Heart left ventricle (tissue), 16 donors: ENCODE results near the gene TSPAN11. TPM values are rescaled to one million over a fixed set of nuclear protein-coding genes. Genes with fewer than 3 reads are reported as not detected.

Experiments
- ATAC-seq, 4 donors: fragments of 200-7000 bp; cut with Tn5 transposase; one replicate each; pipeline ENCODE4 v1.9.1; 2020 to 2022; ENCODE audit warnings: moderate library complexity in 4 of 4, mild to moderate bottlenecking in 3 of 4, moderate number of reproducible peaks in 1 of 4
- DNase-seq, 5 donors: peaks; one replicate each; pipeline ENCODE4 v3.0.0-alpha.2; 2020
- H3K27ac ChIP-seq, 12 donors: fragments of 200-600 bp; sonication (generic) in 4 of 12; one replicate each; pipeline versions ENCODE4 v1.5.0 to v1.8.0; 2016 to 2022; ENCODE audit warnings: mild to moderate bottlenecking in 2 of 12
- H3K27me3 ChIP-seq, 9 donors: fragments of 200-600 bp; sonication (generic) in 2 of 9; one replicate each; pipeline versions ENCODE4 v1.5.1 to v1.8.0; 2016 to 2022; ENCODE audit warnings: mild to moderate bottlenecking in 3 of 9
- H3K36me3 ChIP-seq, 9 donors: fragments of 200-600 bp; sonication (generic) in 2 of 9; one replicate each; pipeline versions ENCODE4 v1.5.0 to v1.8.0; 2018 to 2022; ENCODE audit warnings: mild to moderate bottlenecking in 2 of 9
- H3K4me1 ChIP-seq, 12 donors: fragments of 200-600 bp; sonication (generic) in 4 of 12; one replicate each; pipeline versions ENCODE4 v1.5.0 to v1.8.0; 2016 to 2022; ENCODE audit warnings: mild to moderate bottlenecking in 3 of 12
- H3K4me3 ChIP-seq, 12 donors: fragments of 200-600 bp; sonication (generic) in 4 of 12; one replicate each; pipeline versions ENCODE4 v1.5.0 to v1.8.0; 2017 to 2022; ENCODE audit warnings: mild to moderate bottlenecking in 9 of 12, moderate library complexity in 4 of 12
- H3K9me3 ChIP-seq, 12 donors: fragments of 200-600 bp; sonication (generic) in 4 of 12; one replicate each; pipeline versions ENCODE4 v1.5.0 to v1.8.0; 2016 to 2022; ENCODE audit warnings: mild to moderate bottlenecking in 1 of 12
- POLR2A ChIP-seq, 2 donors: fragments of 450-650 bp; IDR thresholded peaks; one replicate each; pipeline ENCODE4 v1.6.1; 2017; ENCODE audit warnings: antibody characterized with exemption in 2 of 2, mild to moderate bottlenecking in 2 of 2, moderate library complexity in 2 of 2
- WGBS, 4 donors: extraction: QIAGEN DNeasy Blood & Tissue Kit in 2 of 4; methylation state at CpG; one replicate each; pipeline versions ENCODE4 v1.1.5 to v1.1.7; 2013 to 2018; 5-methylcytosine and 5-hydroxymethylcytosine counted together
- intact Hi-C, 10 donors: fragments of 100-400 bp; cut with DNase I; formaldehyde crosslinking; loops; one replicate each; pipeline versions ENCODE4 v1.11.1 to v1.14.2; 2022
- polyA plus RNA-seq, 2 donors: library from polyadenylated mRNA; stranded (reverse); fragments of 200-250 nt; gene quantifications; one replicate each; pipeline ENCODE4 v1.2.3, GENCODE V29; 2013
- total RNA-seq, 9 donors: library from RNA; depleted of rRNA in 2 of 9; stranded (reverse); fragments of >200 nt in 2 of 9; fragmentation: NEBNext Ultra II Directional in 3 of 9; extraction: Animal tissue kit (Norgen Biotek cat#: 25700) in 3 of 9; gene quantifications; one replicate each; pipeline versions ENCODE4 v1.1.0 to v1.2.4, GENCODE V29; 2016 to 2023
- TF ChIP-seq, protein P1 (sequence below), 12 donors: fragments of 200-600 bp; sonication (generic) in 4 of 12; IDR thresholded peaks; one replicate each; pipeline versions ENCODE4 v1.5.0 to v1.8.0; 2018 to 2022; ENCODE audit warnings: antibody characterized with exemption in 12 of 12, mild to moderate bottlenecking in 5 of 12
- donor health status: ischemic (EF 13 %, LVEDD 7.1; RV severe dilation, severe dysfunction).
- donor health status: healthy with polysubstance abuse.
- donor health status: DM: no; HTN: yes; CAD: no.
- donor health status: DM: no; HTN: no; CAD: no.
- donor health status: ischemic (EF 25% LVEDD 6.9; RV normal size, moderate dysfunction).
- donor health status: ischemic (EF 25% LVEDD 5.7; RV mildly dilated, moderate dysfunction).
- donor health status: healthy.
- donor health status: DM: yes; HTN: yes; CAD: no.
- donor health status: ischemic (EF 35%, LVEDD 5.7; RV mildly dilated, moderate dysfunction).
- donor health status: nonischemic (EF 11% LVEDD 7.7; RV severe dilation, severe dysfunction).
- donor health status: DM: yes; HTN: yes; CAD: no.
- donor health status: PGD.
- donor health status: ischemic (EF 29% LVEDD 5.4; RV normal size, mild dysfunction).
- donor health status: nonischemic (EF 23%, LVEDD 6.1; RV moderate dilation, normal function).

The TSPAN11 gene
- total and polyA plus RNA-seq, 11 donors = 0.49 to 4.2 (median 1.9) TPM

DNA sequence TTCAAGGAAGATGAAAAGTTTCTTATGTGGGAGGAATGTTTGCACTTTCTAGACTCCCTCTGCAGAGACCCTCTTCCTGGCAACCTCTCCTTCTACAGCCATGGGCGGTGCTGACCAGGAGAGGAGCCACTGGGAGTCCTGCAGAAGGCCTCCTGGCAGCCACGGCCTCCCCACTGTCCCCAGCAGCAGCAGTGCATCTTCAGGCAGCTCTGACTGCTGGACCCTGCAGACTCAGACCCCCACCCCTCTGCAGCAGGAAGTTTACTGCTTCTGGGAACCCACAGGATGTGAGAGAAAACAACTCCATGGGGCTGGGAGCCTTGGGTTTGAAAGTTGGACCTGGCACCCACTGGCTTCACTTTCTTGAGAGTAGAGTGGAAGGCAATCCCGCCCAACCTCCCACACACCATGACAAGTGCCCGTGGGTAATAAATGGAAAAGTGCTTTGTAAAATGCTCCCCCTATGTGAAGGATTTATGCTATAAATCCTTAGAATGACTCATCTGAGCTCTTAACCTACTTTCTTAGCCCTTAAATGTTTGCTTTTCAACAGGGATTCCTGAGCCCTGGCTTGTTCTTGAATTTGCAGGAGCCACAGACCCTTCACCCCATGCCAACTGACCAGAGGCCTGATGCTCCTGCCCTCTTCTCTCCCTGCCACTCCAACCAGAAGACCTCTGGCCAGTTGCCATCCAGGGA, 109.6 kb downstream of the TSPAN11 start:
- Histone ChIP-seq H3K4me3 (no peak overlapping the region), H3K4me1 (peaks cover 0 to 21% (median 0%) of the 10 kb centered on the region in 12 donors), H3K27ac (no peak overlapping the region), H3K27me3 (no peaks in the 10 kb centered on the region), H3K9me3 (no peaks in the 10 kb centered on the region), H3K36me3 (no peaks in the 10 kb centered on the region)
- WGBS, 4 donors = 75 to 89% (median 82%) methylated on average over 4 of the region's 4 CpGs
- intact Hi-C loops = loop anchor here in 1 of 10 donors (5.0 kb wide), 1 partner anchor 69 kb away; no protein-coding TSS in a partner anchor
- ATAC-seq (no peak), DNase-seq (no peak)
- TF ChIP-seq, protein P1, sequence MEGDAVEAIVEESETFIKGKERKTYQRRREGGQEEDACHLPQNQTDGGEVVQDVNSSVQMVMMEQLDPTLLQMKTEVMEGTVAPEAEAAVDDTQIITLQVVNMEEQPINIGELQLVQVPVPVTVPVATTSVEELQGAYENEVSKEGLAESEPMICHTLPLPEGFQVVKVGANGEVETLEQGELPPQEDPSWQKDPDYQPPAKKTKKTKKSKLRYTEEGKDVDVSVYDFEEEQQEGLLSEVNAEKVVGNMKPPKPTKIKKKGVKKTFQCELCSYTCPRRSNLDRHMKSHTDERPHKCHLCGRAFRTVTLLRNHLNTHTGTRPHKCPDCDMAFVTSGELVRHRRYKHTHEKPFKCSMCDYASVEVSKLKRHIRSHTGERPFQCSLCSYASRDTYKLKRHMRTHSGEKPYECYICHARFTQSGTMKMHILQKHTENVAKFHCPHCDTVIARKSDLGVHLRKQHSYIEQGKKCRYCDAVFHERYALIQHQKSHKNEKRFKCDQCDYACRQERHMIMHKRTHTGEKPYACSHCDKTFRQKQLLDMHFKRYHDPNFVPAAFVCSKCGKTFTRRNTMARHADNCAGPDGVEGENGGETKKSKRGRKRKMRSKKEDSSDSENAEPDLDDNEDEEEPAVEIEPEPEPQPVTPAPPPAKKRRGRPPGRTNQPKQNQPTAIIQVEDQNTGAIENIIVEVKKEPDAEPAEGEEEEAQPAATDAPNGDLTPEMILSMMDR (IDR thresholded peaks at IDR 0.05) = no peak
- TF ChIP-seq POLR2A (IDR thresholded peaks at IDR 0.05) = no peak

DNA sequence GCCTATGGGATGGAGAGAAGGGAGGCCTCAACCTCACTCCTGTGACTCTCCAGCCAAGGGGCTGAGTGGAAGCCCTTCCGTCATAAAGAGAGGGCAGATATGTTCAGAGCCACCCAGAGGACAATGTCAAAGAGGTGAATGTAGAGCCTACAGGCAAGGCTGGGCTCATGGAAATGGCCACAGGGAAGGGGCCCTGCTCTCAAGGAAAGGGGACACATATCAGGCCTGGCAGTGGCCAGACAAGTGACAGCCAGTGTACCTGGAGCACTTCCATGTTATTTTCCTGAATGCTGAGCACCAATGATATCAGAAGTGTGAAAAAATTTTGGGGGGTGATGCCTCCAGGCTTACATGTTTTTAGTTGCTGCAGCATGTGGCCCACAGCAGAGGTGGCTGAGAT, 110.5 kb downstream of the TSPAN11 start:
- Histone ChIP-seq H3K27ac (no peak overlapping the region), H3K9me3 (no peaks in the 10 kb centered on the region), H3K4me1 (peaks cover 0 to 18% (median 0%) of the 10 kb centered on the region in 12 donors), H3K4me3 (no peak overlapping the region), H3K36me3 (no peaks in the 10 kb centered on the region), H3K27me3 (no peaks in the 10 kb centered on the region)
- 54 to 75% (median 69%) methylated on average over 1 of the region's 1 CpG for WGBS, 4 donors
- DNase-seq (no peak), ATAC-seq (peak in 1 of 4 donors; percentile 21)
- intact Hi-C loops = loop anchor here in 1 of 10 donors (5.0 kb wide), 1 partner anchor 70 kb away; no protein-coding TSS in a partner anchor
- TF ChIP-seq POLR2A (IDR thresholded peaks at IDR 0.05) = no peak
- TF ChIP-seq, protein P1 (IDR thresholded peaks at IDR 0.05) = no peak

DNA sequence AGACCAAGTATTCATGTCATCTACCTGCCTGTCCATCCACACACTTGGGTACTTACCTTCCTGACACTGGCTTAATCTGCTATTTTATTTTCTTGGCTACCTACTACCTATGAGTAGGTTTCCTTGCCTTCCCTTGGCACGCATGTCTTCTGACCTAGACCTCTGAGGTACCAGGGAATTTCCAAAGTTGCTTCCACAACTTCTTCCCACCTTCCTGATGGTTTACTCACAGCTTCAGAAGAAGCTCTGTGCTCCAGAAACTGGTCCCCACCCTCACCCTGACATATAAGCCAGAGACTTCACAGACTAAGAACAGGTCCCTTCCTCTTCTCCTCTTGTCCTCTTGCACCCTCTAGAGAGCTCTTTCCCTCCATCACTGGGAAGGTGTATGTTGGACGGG, 111.4 kb downstream of the TSPAN11 start:
- WGBS, 4 donors = 94 to 97% (median 95%) methylated on average over 2 of the region's 2 CpGs
- TF ChIP-seq POLR2A (IDR thresholded peaks at IDR 0.05) = no peak
- TF ChIP-seq, protein P1 (IDR thresholded peaks at IDR 0.05) = no peak
- no peak overlapping the region for H3K4me3 ChIP-seq
- no peaks in the 10 kb centered on the region for H3K27me3 ChIP-seq
- no peaks in the 10 kb centered on the region for H3K36me3 ChIP-seq
- no peak for ATAC-seq
- DNase-seq = no peak
- no peaks in the 10 kb centered on the region for H3K9me3 ChIP-seq
- peaks cover 0 to 16% (median 0%) of the 10 kb centered on the region in 12 donors for H3K4me1 ChIP-seq
- H3K27ac ChIP-seq = no peak overlapping the region
- intact Hi-C loops = loop anchor here in 1 of 10 donors (5.0 kb wide), 1 partner anchor 71 kb away; no protein-coding TSS in a partner anchor

DNA sequence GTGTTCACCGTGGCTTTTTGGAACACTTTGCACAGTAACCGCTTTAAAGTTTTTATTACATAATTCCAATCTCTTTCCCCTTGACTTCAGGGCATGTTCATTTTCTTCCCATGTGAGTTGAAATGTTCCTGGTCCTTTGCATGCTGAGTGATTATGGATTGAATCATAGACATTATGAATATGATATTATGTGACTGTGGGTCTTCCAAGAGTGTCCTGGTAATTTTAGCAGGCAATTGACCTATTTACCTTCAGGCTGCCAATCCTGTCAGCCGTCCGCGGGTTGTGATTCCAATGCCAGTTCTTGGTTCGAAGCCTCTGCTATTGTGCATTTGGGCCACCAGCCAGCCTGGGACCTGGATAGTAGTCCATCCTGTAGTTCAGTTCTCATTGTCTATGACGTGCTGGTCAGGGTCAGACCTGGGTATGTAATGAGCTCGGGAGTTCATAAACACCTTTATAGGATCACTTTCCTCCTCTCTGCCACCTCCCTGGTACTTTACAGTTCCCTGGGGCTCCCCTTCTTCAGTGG, 114.6 kb downstream of the TSPAN11 start:
- H3K27me3 ChIP-seq = no peaks in the 10 kb centered on the region
- H3K9me3 ChIP-seq = no peaks in the 10 kb centered on the region
- H3K36me3 ChIP-seq = no peaks in the 10 kb centered on the region
- intact Hi-C loops = loop anchor here in 1 of 10 donors (10.0 kb wide), 1 partner anchor 46 kb away; no protein-coding TSS in a partner anchor
- TF ChIP-seq POLR2A (IDR thresholded peaks at IDR 0.05) = no peak
- TF ChIP-seq, protein P1 (IDR thresholded peaks at IDR 0.05) = no peak
- H3K27ac ChIP-seq = peak overlapping the region in 1 of 12 donors; percentile 10
- DNase-seq = no peak
- peaks cover 0 to 6% (median 0%) of the 10 kb centered on the region in 12 donors for H3K4me1 ChIP-seq
- no peak for ATAC-seq
- no peak overlapping the region for H3K4me3 ChIP-seq
- 61 to 63% (median 62%) methylated on average over 7 to 8 of the region's 8 CpGs for WGBS, 4 donors
